HG02981 (cell line): Measurements from ENCODE around the gene MTERF2.

ENCODE experiments used
- ATAC-seq: cut with Tn5 transposase; IDR thresholded peaks from one replicate; pipeline ENCODE4 v1.9.1; 2021; ENCODE audit warnings: mild to moderate bottlenecking, moderate library complexity; ENCODE audit not compliant: unreplicated experiment

MTERF2 gene

DNA sequence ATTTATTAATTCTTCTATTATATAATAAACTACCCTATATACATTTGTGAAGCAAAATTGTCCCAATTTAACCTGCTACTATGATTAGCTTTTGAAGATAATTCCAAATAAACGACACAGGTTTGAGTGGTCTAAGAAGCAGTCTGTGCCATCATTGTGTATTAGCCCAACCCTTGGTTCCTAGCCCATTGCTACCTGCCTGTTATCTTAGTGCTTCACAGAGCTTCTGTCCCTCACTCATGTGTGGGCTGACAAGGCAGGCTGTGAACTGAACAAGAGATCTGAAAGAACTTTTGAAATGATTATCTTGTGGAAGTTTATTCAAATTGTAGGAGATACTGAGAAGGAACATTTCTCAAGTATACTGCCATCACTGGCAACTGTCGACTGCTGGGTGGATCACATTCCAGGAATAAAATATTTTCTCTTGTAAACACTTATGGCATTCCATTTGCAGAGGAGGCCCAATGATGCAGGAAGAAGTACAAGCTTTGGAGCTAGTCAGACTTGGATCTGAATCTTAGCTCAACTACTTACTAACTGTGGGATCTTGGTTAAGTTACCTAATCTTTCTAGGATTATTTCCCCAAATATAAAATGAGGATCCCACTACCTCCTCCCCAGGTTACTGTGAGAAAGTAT is 7.8 kb upstream of the MTERF2 start:
- ATAC-seq = no peak

DNA sequence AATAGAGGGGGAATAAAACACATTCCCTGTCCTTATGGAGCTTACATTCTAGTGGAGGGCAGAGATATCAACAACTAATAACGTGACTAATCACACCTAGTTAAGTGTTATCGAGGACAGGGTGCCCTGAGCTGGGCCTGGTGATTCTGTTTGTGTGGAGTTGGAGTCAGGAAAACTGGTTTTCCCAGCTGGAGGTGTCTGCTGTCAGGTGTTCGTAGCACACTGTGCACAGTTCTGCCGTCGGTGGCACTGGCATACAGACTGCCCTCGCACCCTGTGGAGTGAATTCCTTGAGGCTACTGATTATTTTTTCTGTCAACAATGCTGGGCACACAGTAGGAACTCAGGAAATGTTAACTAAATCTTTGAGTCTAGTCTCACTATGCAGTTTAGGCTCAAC is 900 bp upstream of the MTERF2 start:
- ATAC-seq = no peak

DNA sequence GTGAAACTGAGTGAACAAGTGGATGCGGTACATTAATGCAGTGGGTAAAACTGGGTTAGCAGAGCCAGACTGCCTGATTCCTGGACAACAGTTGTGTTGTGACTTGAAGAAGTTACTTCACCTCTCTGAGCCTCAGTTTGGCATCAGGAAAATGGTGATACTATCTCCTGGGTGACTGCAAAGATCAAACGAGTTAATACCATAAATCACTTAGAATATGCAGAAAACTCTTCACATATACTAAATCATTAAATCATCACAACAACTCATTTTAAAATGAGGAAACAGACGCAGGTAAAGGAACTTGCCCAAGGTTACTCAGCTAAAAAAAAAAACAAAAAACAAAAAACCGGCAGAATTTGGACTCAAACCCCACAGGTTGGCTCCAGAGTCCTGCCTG is 811 bp downstream of the MTERF2 start:
- ATAC-seq = no peak

DNA sequence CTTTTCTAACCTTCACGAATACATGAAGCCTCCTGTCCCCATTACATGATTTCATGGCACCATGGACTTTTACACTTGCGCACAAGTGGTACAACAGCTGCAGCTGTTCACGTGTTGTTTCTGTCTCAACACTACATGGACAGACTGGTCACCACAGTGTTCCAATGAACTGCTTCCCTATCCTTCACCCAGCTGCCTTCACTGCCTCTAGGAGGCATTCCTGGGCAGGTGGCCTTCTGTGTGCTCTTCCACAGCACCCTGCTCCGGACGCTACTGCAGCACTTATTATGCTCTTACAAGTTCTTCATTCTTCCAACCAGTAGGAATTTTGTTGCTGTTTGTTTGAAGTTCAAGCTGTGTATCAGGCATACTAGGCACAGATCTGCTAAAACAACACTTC is 1.5 kb downstream of the MTERF2 start:
- no peak for ATAC-seq

DNA sequence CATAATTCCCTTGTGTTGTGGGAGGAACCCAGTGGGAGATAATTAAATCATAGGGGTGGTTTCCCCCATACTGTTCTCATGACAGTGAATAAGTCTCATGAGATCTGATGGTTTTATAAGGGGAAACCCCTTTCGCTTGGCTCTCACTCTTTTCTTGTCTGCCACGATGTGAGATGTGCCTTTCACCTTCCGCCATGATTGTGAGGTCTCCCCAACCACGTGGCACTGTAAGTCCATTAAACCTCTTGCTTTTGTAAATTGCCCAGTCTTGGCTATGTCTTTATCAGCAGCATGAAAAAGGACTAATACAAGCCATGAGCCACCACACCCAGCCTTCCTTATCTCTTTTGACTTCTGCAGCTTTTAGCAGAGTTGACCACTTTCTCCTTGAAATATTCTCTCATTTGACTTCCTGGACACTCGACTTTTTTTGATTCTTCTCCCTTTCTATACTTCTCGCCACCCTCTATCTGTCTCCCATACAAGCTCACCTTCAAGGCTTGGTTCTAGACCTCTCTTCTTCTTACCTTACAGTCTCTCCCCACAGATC is 2.3 kb downstream of the MTERF2 start:
- ATAC-seq = no peak

DNA sequence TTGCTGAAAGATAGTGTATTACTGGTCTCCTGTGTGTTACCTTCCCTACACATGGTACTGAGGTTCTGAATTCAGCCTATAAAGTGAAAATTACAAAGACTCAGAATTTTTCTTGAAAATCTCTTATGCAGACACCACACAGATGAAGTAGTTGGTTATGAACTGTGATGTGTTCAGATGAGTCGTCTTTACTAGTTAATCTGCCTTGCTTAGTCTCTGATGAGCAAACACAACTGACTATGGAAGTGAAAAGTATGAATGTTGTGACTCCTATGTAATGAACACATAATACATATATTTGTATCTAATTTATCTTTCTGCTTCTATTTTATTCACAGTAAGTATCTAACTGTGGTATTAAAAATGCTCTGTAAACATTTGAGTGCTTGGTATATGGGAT is 4.7 kb downstream of the MTERF2 start:
- no peak for ATAC-seq

DNA sequence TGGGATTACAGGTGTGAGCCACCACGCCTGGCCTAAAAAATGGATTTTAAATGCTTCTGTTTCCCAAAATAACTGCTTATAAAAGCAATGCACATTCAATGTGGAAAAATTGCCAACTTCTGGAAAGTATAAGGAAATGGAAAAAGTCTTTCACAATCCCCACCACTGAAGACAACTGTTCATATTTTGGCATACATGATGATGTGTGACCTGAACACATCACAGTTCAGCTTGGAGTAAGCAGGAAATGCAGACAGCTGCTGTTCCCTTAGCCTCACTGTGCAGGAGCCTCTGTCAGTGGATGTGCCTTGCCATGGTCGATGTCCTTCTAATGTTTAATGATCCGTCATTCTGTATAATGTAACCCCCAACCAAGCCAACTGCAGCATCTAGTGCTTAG is 5.2 kb downstream of the MTERF2 start:
- ATAC-seq = no peak

DNA sequence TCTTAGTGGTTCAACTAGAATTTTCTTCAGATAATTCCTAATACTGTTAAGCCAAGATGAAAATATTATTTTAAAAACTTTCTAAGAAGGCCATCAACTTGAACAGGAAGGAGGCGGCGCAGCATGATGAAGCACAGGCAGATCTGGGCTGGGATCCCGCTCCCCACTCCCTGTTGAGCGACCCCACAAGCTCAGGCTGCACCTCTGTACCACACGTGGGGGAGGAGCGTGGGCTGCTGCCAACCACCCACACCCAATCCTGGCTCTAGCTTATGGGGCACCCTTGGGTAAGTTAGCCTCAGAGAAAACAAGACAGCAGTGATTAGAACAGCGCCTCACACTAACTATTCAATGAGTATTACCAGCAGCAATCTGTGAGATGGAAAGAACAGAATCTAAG is 6.0 kb downstream of the MTERF2 start:
- ATAC-seq = no peak

DNA sequence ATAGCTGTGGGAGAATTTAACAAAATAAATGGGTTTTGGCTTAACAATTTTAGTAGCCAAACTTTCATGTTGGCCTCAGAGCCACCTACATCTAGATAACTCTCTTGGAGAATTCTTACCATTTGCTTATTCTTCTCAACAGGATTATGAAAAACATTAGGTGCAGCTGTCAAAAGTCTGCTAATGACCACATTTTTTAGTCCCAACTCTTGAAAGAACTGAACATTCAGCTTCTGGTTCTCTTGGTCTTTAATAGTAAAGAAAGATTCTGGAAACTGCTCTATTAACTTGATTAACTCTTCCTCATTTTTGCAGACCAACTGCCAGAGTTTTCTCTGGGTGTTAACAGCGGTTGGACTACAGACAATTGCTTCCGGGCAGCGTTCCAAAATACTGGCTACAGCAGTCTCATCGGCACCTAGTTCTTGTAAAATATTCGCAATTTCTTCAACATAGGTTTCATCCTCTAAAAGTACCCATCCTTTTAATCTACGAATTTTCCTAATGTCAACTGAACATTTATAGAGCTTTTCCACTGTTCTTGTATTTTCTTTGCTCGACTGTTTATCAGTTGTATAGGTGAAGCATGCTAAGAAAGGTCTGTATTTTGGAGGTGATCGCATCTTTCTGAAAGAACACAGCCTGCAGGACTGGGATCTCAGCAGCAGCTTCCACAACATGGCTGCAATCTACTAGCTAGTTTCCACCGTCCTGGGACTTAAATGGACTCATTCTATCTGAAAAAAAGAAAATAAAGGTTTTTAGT is 8.7 kb downstream of the MTERF2 start:
- no peak for ATAC-seq

DNA sequence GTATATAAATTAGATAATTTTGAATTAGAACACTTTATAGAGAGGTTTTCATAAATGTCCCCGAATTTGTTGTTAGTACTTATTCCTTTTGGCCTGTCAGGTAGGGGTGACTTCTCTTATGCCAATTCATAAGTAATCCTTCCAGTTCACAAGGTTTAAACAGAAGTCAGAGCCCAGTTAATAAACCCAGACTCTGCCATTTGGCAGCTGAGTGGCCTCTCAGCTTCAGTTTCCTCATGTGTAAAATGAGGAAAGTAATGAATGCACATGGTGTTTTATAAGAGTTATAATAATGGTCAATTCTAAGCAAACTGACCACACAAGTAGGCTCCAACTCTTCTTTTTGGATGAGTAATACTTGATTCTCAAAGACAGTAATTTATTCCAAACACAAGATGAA is 10.3 kb downstream of the MTERF2 start:
- ATAC-seq = no peak

DNA sequence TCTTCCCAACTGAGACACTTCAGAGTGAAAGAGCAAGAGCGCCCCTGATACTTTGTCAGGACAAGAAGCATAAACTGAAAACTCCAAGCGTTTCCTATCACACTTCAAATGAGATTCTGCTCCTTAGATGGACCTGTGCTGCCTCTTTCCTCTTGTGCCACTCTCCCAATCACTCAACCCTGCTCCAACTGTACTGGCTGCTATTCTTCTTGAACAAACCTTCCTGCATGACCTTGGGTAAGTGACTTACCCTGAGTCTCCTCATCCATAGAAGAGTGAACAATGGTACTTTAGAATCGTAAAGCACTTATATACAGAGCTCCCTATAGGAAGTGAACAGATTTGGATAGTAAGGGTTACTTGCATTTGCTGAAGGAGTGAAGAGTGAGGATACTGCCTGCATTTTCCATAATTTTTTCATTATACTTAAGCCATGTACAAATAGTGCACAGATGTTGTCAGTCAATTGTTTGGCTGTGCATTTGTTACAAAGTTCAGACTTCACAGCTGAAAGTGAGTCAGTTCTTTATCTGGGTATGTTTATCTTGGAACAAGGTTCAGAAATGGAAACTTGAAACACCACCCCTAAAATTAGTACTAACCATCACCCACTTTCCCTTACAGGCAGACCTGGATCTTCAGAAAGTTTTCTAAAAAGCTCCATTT is 10.8 kb downstream of the MTERF2 start:
- ATAC-seq = no peak

DNA sequence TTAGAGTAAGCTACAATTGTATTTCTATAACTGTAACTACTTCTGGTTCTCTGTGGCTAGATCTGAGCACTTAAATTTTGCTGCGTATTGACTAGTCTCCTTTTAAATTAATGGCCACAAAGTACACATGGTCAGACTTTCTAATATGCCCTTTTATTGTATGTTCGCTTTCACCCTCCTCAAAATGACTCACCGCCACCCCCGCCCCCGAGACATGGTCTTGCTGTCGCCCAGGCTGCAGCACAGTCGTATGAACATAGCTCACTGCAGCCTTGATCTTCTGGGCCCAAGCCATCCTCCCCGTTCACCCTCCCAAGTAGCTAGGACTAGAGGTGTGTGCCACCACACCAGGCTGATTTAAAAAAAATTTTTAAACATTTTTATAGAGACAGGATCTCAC is 11.8 kb downstream of the MTERF2 start:
- ATAC-seq = no peak

DNA sequence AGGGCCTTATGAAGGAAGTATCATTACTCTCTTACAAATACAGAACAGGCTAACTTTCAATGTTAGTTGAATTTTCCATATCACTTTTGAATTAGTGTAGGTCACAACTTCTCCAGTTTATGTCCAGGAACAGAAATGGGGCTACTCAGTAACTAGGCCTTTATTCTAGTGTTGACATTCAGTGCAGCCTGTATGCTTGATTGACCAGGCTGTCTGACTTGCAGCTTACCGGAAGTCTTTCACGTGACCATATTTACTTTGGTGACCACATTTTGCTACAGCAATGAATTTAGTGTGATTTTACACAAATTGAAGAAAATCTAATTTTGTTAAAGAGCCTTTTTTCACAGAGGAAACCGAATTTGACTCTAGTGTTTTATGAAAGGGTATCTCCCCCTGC is 12.4 kb downstream of the MTERF2 start:
- ATAC-seq = peak; percentile 72

DNA sequence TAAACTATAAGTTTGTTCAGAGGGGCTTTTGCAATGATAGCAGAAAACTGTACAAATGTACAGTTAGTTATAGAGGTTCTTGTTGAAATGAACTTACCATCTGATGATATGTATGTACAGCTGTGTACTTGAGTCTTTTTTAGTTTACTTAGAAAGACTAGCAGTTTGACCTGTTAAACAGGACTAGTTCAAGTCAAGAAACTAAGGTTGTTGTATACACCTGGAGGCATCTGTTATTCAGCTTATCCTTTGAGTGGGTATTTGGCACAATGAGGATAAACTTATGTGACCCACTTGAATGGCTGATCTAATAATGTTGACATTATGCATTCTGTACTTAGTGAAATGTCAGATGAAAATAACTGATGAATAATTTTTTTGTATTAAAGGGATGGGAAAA is 13.4 kb downstream of the MTERF2 start:
- ATAC-seq = no peak

DNA sequence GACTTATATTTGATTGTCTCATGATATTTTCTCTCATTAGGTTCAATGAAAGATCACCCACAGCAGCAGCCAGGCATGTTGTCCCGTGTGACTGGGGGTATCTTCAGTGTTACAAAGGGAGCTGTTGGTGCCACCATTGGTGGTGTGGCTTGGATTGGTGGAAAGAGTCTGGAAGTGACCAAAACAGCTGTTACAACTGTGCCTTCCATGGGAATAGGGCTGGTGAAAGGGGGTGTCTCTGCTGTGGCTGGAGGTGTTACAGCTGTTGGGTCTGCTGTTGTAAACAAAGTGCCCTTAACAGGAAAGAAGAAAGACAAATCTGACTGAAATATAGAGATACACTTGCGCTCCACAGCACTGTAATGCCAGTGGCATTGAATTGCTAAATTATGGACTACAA is 15.9 kb downstream of the MTERF2 start:
- ATAC-seq = no peak

DNA sequence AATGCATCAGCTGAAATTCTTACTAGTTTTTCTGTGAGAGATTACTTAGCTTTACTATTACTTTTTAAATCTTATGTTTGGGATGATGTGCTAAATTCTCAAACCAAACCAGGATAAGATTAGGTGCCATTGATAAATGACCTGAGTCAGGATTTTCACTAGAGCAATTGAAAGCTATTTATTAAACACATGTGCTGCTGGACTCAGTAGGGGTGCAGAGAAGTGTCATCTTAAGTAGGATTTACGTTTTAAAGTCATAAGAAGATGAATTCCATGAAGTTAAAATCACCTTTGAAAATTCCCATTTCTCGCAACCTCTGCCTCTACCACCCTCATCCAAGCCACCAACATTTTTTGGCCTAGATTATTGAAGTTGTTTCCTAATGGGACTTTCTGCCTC is 22.4 kb downstream of the MTERF2 start:
- no peak for ATAC-seq

DNA sequence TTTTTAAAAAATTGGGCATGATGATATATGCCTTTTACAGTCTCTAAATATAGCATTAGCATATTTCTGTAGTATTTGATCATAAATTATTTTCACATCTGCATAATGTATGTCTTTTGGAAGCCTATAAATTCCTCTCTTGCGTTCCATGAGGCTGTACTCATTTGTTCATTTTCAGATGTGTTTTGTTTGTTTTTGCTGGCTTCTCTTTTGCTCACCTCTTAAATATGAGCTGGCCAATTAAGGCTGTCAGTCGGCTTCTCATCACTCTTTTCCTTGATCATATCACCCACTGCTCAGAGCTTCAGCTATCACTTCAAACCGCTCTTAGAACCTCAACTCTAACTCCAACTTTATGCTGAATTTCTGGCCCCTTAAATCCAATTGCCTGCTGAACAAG is 24.7 kb downstream of the MTERF2 start:
- ATAC-seq = no peak

DNA sequence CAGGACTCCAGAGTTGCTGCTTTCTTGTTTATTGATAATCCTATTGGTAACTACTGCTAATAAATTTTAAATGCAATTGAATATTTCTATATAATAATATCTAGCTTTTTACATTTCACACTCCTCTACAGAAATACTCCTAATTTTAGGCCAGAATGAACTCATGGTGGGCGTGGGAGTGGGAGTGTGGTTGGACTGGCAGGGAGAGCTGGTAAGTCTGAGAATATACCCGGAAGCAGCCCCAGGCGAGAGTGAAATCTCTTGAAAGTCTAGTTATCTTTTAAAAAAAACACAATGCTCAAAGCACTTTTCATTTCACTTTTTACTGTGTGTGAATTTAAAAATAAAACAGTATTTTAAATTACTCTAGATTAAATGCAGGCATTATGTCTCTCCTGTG is 26.5 kb downstream of the MTERF2 start:
- ATAC-seq = no peak

DNA sequence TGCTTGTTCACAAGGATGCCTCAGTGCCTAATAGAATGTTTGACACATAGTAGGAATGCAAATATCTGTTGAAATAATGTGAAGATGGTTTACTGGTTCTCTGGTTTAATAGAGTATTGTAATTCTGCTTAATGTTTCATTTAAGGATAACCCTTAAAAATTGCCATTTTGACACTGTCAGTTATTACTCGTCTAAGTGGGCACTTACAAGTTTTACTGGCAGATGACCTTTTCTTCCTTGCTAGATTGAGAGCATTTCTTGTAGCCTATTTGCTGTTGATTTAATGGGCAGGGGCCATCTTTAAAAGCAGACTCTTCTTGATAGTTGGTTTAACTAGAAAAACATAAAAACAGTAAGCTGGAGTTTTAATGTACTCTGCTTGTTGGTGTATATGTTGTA is 29.4 kb downstream of the MTERF2 start:
- no peak for ATAC-seq

DNA sequence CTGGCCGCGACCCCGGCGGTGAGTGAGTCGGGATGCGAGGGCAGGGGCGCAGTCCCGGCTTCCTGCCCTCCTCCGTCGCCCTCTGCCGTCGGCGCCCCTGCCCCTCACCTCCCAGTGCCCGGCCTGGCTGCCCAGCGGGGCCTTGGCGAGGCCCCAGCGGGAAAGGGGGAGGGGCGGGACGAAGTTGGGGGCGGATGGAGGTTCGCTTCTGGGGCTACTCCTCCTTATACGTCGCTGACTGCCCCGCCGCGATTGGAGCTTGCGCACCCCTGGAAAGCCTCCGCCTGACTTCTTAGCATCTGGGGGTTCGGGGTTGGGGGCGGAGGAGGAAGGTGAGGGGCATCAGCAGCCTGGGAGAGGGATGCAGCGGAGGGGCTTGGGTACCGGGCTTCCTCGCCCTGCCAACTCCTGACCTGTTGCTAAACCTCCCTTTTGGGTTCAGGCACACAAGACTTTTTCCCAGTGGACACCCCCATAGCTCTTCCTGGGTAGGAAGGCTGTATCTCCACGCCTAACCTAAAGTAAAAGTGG is 30.8 kb downstream of the MTERF2 start:
- peak; percentile 26 for ATAC-seq

DNA sequence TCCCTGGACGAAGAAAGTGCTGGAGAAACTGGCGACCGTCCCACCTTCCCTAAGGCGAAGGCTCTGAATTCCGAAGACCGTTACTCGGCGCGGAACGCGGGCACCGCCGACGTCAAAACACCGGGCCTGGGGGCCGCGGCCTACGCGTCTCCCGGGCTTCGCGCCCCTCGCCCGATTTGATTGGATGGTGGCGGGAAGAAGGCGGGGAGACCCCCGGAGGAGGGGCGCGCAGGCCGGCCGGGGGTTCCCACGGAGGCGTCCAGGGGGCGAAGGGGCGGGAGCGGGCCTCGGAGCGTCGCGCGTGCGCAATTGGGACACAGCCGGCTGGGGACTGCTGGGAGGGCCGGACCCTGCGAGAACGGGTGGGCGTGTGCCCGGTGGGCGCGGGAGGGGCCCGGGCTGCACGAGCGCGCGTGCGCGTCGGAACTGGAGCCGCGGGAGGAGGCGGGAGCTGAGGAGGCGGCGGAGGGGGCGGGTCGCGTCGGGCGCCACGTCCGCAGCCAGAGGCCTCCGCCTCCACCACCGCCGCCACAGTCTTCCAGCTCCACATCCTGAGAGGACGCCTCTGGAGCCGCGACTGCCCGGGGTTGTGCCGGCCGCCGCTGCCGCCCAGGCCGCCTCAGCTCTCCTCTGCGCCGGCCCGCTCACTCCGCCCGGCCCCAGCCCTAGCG is 31.4 kb downstream of the MTERF2 start, which contains the start of gene TMEM263:
Gene TMEM263 (plus strand): TSS at position 531 of the 671 bp plus-strand sequence. CDS start 11,210 bp downstream, outside the sequence.
- ATAC-seq = peak; percentile 75
